Measurements from ENCODE around the gene ELL.

DNA sequence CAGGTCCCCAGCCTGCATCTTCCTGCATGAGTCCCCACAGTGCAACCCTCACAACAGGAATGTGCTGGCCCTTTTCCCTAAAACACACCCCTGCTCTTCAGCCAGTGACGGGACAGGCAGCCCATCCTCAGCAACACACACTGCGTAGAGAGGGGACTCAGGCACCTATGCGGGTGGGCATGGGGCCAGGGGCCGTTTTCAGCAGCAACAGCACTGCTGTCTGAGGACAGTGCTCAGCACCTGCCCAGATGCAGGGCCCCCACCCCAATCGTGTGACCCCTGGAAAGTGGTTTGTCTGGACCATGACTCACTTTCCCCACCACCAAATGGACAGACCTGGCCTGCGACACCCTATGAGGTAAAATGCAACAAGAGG is 55.9 kb downstream of the ELL start:
- TF ChIP-seq, protein P1, sequence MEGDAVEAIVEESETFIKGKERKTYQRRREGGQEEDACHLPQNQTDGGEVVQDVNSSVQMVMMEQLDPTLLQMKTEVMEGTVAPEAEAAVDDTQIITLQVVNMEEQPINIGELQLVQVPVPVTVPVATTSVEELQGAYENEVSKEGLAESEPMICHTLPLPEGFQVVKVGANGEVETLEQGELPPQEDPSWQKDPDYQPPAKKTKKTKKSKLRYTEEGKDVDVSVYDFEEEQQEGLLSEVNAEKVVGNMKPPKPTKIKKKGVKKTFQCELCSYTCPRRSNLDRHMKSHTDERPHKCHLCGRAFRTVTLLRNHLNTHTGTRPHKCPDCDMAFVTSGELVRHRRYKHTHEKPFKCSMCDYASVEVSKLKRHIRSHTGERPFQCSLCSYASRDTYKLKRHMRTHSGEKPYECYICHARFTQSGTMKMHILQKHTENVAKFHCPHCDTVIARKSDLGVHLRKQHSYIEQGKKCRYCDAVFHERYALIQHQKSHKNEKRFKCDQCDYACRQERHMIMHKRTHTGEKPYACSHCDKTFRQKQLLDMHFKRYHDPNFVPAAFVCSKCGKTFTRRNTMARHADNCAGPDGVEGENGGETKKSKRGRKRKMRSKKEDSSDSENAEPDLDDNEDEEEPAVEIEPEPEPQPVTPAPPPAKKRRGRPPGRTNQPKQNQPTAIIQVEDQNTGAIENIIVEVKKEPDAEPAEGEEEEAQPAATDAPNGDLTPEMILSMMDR (conservative IDR thresholded peaks at IDR 0.05): no peak
- TF ChIP-seq EZH2 (IDR thresholded peaks at IDR 0.05; ENCODE audit: low read depth): no peak
